OCI-LY1 (cell line): Measurements from ENCODE around the gene ZNF536.

Experiments
- CTCF ChIP-seq: fragments of 200-600 bp; sonication (generic), shearing (Covaris generic); IDR thresholded peaks from 2 replicates; pipeline ENCODE4 v1.5.1; 2017; ENCODE audit warnings: mild to moderate bottlenecking, antibody characterized with exemption, low read length, moderate library complexity, mixed read lengths
- EZH2 ChIP-seq: fragments of 200-600 bp; sonication (generic), shearing (Covaris generic); IDR thresholded peaks from 2 replicates; pipeline ENCODE4 v1.8.0; 2017; ENCODE audit warnings: borderline replicate concordance, mixed run types, mild to moderate bottlenecking, antibody characterized with exemption, low read length, moderate library complexity, mixed read lengths

GRCh38 chr19:30390356-30390988 is 18.3 kb downstream of the ZNF536 start:
- TF ChIP-seq CTCF: no peak
- no peak for TF ChIP-seq EZH2
